ENCODE results near the gene MRPS2.
A peak's percentile ranks its signal among the peaks of the same experiment; 100 is the strongest.

MRPS2 gene

DNA sequence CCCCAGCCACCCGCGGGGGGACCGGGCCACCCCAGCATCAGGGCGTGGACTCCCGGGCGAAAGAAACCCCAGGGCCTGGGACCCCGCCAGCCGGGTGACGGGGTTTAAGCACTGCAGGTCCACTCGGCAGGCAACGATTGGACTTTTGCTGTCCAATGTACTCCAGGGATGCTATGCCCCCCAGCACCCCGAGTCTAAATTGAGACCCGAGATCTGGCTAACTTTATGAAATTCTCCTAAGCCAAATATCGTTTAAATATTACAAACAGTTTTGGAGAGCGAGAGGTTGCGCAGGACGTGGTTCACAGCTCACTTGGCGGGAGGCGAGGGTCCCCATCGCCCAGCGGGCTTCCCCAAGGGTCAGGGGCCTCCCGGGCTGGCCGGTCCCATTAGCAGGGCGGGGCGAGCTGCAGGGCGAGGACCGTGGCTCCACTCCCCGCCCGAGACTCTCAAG, 384 bp upstream of the MRPS2 start:
- Histone ChIP-seq H3K27me3 (ENCODE audit: control insufficient read depth, insufficient read depth, low read length, poor library complexity, severe bottlenecking) (peaks cover 4% of the 10 kb centered on the region), H3K36me3 (ENCODE audit: control insufficient read depth, insufficient read depth, low read length) (peaks cover 14% of the 10 kb centered on the region), H3K4me1 (ENCODE audit: control insufficient read depth, insufficient read depth, low read length) (peaks cover 9% of the 10 kb centered on the region), H3K27ac (ENCODE audit: insufficient read depth, low read depth, low read length, poor library complexity, severe bottlenecking) (no peak overlapping the region), H3K4me3 (ENCODE audit: insufficient read depth, low read depth, low read length) (peak overlapping the region; percentile 83), H3K9me3 (ENCODE audit: control insufficient read depth, low read length) (no peaks in the 10 kb centered on the region)
- 1 to 2% methylated on average over 29 of the region's 29 CpGs for WGBS, 2 experiments

DNA sequence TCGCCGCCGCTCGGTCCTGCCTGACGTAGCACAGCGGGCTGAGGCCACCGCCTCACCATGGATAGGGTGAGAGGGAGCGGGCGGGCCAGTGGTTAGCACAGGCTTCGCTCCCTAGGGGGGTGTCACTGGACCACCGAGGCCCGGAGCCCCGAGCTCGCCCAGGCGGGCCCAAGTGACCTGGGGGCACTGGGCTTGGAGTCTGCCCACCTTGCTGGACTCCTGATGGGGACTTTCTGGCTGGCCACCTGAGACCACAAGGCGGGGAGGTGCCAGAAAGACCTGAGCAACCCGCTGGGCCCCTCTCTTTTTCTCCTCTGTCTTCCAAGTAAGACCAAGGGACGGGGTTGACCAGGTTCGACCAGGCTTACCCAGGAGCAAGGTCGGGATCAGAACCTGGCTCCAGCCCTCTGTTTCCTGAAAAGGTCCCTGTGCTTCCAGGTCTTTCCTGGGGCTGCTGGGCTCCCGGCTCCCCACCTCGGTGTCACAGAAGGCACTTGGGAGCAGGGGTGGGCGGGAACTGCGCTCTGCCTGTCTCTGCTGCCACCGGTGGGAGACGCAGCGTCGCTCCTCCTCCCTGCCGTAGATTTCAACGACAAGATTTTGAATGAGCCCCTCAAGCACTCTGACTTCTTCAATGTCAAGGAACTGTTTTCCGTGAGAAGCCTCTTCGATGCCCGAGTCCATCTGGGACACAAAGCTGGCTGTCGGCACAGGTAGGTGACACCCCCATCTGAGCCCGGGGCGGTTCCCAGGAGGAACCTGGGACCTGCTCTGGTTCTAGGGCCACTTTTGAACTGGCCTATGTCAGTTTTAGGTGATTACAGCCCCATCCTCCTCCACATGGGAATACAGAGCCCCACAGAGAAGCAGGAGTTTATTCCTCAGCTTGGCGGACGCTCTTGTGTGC, 1.0 kb downstream of the MRPS2 start:
- 48% methylated on average over 38 of the region's 38 CpGs for WGBS, 2 experiments
- no peak overlapping the region for H3K27ac ChIP-seq (ENCODE audit: insufficient read depth, low read depth, low read length, poor library complexity, severe bottlenecking)
- peaks cover 4% of the 10 kb centered on the region for H3K27me3 ChIP-seq (ENCODE audit: control insufficient read depth, insufficient read depth, low read length, poor library complexity, severe bottlenecking)
- H3K4me1 ChIP-seq (ENCODE audit: control insufficient read depth, insufficient read depth, low read length) = peaks cover 15% of the 10 kb centered on the region
- peaks cover 14% of the 10 kb centered on the region for H3K36me3 ChIP-seq (ENCODE audit: control insufficient read depth, insufficient read depth, low read length)
- peak overlapping the region; percentile 83 for H3K4me3 ChIP-seq (ENCODE audit: insufficient read depth, low read depth, low read length)
- no peaks in the 10 kb centered on the region for H3K9me3 ChIP-seq (ENCODE audit: control insufficient read depth, low read length)

DNA sequence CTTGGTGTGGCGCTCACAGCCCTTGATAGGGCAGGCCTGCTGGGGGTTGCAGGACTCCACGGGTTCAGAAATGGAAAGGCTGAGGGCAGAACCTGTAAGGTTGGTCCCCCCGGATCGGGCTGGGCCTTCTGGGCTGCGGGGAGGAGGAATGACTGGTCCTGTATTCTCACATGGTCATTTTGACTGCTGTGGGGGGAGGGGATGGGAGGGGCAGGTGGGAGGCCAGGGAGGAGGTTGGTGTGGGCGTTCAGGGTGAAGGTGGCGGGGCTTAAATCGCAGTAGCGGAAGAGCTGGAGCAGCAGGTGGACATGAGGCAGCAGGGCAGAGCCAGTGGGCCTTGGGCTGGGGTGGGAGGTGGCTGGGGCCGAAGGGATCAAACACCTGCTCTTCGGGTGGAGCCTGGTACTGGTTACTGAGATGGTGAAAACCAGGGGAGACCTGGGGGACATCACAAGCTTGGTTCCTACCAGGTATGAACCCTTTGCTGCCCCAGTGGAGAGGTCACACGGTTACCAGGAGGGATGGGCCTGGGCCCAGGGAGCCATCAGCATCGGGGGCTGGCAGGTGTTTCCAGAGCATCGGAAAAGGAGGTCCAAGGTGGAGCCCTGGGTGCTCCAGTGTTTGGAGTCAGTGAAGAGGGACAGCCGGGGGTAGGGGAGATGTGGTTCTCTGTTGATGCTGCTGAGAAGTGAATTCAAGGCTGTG, 1.8 kb downstream of the MRPS2 start:
- peaks cover 18% of the 10 kb centered on the region for H3K4me1 ChIP-seq (ENCODE audit: control insufficient read depth, insufficient read depth, low read length)
- WGBS, 2 experiments = 96 to 97% methylated on average over 15 of the region's 15 CpGs
- no peak overlapping the region for H3K27ac ChIP-seq (ENCODE audit: insufficient read depth, low read depth, low read length, poor library complexity, severe bottlenecking)
- peaks cover 4% of the 10 kb centered on the region for H3K27me3 ChIP-seq (ENCODE audit: control insufficient read depth, insufficient read depth, low read length, poor library complexity, severe bottlenecking)
- H3K4me3 ChIP-seq (ENCODE audit: insufficient read depth, low read depth, low read length) = no peak overlapping the region
- H3K9me3 ChIP-seq (ENCODE audit: control insufficient read depth, low read length) = no peaks in the 10 kb centered on the region
- peaks cover 14% of the 10 kb centered on the region for H3K36me3 ChIP-seq (ENCODE audit: control insufficient read depth, insufficient read depth, low read length)

DNA sequence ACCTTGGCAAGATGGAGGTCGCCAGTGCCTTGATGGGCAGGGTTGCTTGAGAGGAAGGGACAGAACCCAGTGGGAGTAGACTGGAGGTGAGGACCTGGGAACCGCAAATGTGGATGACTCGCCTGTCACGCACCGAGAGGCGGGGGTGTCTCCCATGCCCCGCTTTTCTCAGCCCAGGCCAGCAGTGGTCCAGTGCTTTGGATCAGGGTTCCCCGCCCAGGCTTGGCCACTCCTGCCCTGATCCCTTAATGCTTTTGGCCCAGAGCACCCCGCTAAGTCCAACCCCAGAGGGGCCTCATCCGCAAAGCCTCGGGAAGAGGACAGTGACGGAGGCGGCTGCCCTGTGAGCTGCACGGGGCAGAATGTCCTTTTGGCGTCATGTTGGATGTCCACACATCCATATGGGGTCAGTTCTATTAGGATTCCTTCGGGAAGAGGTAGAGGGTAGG, 2.4 kb downstream of the MRPS2 start:
- H3K9me3 ChIP-seq (ENCODE audit: control insufficient read depth, low read length) = no peaks in the 10 kb centered on the region
- peaks cover 18% of the 10 kb centered on the region for H3K4me1 ChIP-seq (ENCODE audit: control insufficient read depth, insufficient read depth, low read length)
- 96% methylated on average over 16 of the region's 16 CpGs for WGBS, 2 experiments
- H3K36me3 ChIP-seq (ENCODE audit: control insufficient read depth, insufficient read depth, low read length) = peaks cover 14% of the 10 kb centered on the region
- H3K4me3 ChIP-seq (ENCODE audit: insufficient read depth, low read depth, low read length) = no peak overlapping the region
- peaks cover 4% of the 10 kb centered on the region for H3K27me3 ChIP-seq (ENCODE audit: control insufficient read depth, insufficient read depth, low read length, poor library complexity, severe bottlenecking)
- no peak overlapping the region for H3K27ac ChIP-seq (ENCODE audit: insufficient read depth, low read depth, low read length, poor library complexity, severe bottlenecking)

DNA sequence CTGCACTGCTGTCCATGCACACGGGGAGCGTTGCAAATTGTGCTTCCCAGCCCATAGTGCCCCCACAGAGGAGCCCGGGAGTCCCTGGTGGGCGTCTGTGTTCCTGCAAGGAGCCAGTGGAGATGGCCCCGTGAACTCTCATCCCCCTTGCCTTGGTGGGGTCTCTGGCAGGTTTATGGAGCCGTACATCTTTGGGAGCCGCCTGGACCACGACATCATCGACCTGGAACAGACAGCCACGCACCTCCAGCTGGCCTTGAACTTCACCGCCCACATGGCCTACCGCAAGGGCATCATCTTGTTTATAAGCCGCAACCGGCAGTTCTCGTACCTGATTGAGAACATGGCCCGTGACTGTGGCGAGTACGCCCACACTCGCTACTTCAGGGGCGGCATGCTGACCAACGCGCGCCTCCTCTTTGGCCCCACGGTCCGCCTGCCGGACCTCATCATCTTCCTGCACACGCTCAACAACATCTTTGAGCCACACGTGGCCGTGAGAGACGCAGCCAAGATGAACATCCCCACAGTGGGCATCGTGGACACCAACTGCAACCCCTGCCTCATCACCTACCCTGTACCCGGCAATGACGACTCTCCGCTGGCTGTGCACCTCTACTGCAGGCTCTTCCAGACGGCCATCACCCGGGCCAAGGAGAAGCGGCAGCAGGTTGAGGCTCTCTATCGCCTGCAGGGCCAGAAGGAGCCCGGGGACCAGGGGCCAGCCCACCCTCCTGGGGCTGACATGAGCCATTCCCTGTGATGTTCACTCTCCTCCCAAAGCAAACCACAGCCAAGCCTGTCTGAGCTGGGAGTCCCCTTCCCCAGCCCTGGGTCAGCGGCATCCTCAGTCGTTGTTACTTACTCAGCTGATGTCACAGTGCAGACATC, 3.1 kb downstream of the MRPS2 start:
- H3K27me3 ChIP-seq (ENCODE audit: control insufficient read depth, insufficient read depth, low read length, poor library complexity, severe bottlenecking) = peaks cover 3% of the 10 kb centered on the region
- WGBS, 2 experiments = 95 to 97% methylated on average over 41 of the region's 41 CpGs

DNA sequence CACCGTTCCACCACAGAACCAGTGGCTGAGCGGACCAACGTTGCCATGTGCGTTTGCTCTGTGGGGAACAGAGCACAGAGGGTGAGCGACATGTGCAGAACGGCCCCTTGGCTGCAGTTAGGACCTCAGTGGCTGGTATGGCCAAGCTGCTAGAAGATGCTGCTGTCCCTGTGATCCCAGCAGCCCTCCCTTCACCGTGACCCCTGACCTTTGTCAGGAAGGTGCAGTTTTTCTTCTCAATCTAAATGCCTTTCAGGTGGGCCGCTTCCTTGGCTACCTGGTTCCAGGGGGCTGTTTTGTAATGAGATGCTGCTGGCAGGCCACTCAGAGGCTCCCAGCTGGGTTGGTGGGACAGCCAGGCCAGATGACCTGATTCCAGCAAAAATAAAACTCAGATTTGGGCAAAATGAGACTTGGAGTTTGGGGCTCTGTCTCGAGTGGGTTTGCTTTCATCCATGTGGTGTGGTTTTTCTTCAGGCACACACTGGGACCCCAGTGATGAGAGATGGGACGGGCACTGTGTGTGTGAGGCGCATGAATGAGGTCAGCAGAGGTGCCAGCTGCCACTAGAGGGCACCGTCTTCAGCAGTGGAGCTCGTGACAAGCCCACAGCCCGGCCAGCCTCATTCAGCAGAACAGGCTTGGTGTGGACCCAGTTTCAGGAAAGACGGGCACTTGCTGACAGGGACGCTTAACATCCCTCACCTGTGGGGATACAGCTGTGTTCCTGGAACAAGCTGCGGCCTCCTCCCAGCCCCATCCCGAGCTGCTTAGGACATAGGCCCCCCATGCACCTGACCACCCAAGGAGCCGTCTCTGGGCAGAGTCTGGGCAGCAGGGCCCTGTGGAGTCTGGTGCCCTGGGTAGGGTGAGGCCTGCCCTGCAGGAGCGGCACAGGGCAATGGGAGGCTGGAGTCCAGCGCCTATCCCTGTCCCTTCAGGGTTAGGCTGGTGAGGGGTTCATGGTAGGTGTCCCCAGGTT, 4.1 kb downstream of the MRPS2 start:
- H3K9me3 ChIP-seq (ENCODE audit: control insufficient read depth, low read length) = no peaks in the 10 kb centered on the region
- H3K4me1 ChIP-seq (ENCODE audit: control insufficient read depth, insufficient read depth, low read length) = peaks cover 18% of the 10 kb centered on the region
- no peak overlapping the region for H3K4me3 ChIP-seq (ENCODE audit: insufficient read depth, low read depth, low read length)
- peaks cover 14% of the 10 kb centered on the region for H3K36me3 ChIP-seq (ENCODE audit: control insufficient read depth, insufficient read depth, low read length)
- H3K27me3 ChIP-seq (ENCODE audit: control insufficient read depth, insufficient read depth, low read length, poor library complexity, severe bottlenecking) = no peaks in the 10 kb centered on the region
- WGBS, 2 experiments = 84 to 86% methylated on average over 21 of the region's 21 CpGs
- no peak overlapping the region for H3K27ac ChIP-seq (ENCODE audit: insufficient read depth, low read depth, low read length, poor library complexity, severe bottlenecking)

More for the DNA sequence above, 3.1 kb downstream of the MRPS2 start:
- peaks cover 14% of the 10 kb centered on the region for H3K36me3 ChIP-seq (ENCODE audit: control insufficient read depth, insufficient read depth, low read length)
- no peak overlapping the region for H3K4me3 ChIP-seq (ENCODE audit: insufficient read depth, low read depth, low read length)
- no peak overlapping the region for H3K27ac ChIP-seq (ENCODE audit: insufficient read depth, low read depth, low read length, poor library complexity, severe bottlenecking)
- H3K4me1 ChIP-seq (ENCODE audit: control insufficient read depth, insufficient read depth, low read length) = peaks cover 18% of the 10 kb centered on the region
- H3K9me3 ChIP-seq (ENCODE audit: control insufficient read depth, low read length) = no peaks in the 10 kb centered on the region

DNA sequence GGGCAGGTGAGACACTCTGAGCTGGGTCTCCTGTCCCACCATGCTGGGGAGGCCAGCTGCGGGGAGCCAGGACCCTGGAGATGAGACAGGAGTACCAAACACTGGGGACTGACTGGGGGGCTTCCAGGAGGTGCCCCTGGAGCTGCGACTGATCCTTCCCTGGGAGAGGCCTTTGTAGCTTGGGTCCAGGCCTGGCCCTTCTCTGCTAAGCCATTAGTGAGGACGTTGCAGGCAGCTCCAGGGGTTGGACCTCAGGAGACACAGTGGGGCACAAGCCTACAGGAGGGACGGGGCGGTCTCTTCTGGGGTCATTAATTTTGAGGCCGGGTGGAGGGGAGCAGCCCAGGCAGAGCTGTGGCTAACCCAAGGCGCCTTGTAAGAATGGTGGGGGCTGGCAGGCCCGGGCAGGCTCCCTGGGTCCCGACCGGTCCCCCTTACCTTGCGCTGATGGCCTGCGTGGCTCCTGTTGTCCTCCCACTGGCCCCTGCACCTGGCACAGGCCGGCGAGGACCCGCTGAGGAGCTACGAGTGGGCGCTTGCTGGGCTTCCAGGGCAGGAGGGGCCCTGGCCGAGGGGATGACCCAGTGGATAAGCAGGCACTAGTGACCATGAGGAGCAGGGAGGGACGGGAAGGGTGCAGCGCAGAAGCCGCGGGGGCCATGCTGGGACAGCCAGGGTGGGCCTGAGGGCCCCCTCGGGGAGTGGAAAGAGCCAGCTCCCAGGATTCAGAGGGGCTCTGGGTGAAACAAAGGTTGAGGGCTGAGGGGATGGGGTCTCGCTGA, 5.1 kb downstream of the MRPS2 start:
- Histone ChIP-seq H3K9me3 (ENCODE audit: control insufficient read depth, low read length) (no peaks in the 10 kb centered on the region), H3K36me3 (ENCODE audit: control insufficient read depth, insufficient read depth, low read length) (peaks cover 14% of the 10 kb centered on the region), H3K4me3 (ENCODE audit: insufficient read depth, low read depth, low read length) (no peak overlapping the region), H3K27ac (ENCODE audit: insufficient read depth, low read depth, low read length, poor library complexity, severe bottlenecking) (no peak overlapping the region), H3K27me3 (ENCODE audit: control insufficient read depth, insufficient read depth, low read length, poor library complexity, severe bottlenecking) (no peaks in the 10 kb centered on the region), H3K4me1 (ENCODE audit: control insufficient read depth, insufficient read depth, low read length) (peaks cover 18% of the 10 kb centered on the region)
- WGBS, 2 experiments = 95% methylated on average over 24 of the region's 24 CpGs

DNA sequence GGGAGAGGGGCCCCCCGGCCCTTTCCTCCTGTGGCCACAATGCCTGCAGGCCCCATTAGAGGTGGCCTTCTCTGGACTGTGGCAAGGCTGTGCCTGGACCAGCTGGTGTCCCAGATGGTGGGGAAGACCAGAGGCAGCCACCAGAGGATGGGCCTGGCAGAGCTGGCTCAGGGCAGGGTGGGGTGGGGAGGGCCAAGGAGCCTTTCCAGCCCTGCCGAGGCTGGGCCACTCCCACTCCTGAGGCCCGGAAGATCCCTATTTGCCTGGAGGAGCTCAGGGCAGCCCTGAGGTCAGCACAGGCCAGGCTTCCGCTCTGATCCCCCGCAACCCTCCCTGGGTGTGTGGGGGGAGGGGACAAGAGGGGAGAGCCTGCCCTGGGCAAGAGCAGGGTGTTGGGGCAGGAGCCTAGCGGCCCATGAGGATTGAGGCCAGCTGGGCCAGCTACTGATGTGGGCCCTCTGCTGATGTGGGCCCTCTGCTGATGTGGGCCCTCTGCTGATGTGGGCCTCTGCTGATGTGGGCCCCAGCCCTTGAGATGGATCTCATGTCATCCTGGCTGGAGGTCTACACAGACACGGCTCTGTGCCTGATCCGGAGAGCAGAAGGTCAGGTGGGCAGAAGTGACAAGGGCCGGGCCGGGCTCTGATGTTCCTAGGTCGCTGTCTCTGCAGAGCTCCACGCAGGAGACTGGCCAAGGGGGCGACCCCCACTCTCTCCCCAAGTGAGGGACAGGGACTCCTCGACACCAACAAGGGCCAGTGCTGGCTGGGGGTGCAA, 6.0 kb downstream of the MRPS2 start:
- H3K27ac ChIP-seq (ENCODE audit: insufficient read depth, low read depth, low read length, poor library complexity, severe bottlenecking) = no peak overlapping the region
- peaks cover 16% of the 10 kb centered on the region for H3K4me1 ChIP-seq (ENCODE audit: control insufficient read depth, insufficient read depth, low read length)
- no peak overlapping the region for H3K4me3 ChIP-seq (ENCODE audit: insufficient read depth, low read depth, low read length)
- peaks cover 14% of the 10 kb centered on the region for H3K36me3 ChIP-seq (ENCODE audit: control insufficient read depth, insufficient read depth, low read length)
- H3K27me3 ChIP-seq (ENCODE audit: control insufficient read depth, insufficient read depth, low read length, poor library complexity, severe bottlenecking) = no peaks in the 10 kb centered on the region
- 74 to 79% methylated on average over 14 of the region's 14 CpGs for WGBS, 2 experiments
- no peaks in the 10 kb centered on the region for H3K9me3 ChIP-seq (ENCODE audit: control insufficient read depth, low read length)

All from ectodermal cell (in vitro differentiated cells).